ENCODE results near the gene TCN2.
"Not testable (repeated sequence)": the region's sequence is repeated elsewhere in the genome, so short reads cannot be mapped to it uniquely, and the experiment has no call there.

DNA sequence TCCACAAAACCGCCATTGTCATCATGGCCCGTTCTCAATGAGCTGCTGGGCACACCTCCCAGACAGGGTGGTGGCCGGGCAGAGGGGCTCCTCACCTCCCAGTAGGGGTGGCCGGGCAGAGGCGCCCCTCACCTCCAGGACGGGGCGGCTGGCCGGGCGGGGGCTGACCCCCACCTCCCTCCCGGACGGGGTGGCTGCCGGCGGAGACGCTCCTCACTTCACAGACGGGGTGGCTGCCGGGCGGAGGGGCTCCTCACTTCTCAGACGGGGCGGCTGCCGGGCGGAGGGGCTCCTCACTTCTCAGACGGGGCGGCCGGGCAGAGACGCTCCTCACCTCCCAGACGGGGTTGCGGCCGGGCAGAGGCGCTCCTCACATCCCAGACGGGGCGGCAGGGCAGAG lies 24.5 kb downstream of the TCN2 start:
- TF ChIP-seq, protein P1, sequence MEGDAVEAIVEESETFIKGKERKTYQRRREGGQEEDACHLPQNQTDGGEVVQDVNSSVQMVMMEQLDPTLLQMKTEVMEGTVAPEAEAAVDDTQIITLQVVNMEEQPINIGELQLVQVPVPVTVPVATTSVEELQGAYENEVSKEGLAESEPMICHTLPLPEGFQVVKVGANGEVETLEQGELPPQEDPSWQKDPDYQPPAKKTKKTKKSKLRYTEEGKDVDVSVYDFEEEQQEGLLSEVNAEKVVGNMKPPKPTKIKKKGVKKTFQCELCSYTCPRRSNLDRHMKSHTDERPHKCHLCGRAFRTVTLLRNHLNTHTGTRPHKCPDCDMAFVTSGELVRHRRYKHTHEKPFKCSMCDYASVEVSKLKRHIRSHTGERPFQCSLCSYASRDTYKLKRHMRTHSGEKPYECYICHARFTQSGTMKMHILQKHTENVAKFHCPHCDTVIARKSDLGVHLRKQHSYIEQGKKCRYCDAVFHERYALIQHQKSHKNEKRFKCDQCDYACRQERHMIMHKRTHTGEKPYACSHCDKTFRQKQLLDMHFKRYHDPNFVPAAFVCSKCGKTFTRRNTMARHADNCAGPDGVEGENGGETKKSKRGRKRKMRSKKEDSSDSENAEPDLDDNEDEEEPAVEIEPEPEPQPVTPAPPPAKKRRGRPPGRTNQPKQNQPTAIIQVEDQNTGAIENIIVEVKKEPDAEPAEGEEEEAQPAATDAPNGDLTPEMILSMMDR (IDR thresholded peaks at IDR 0.05) = not testable (repeated sequence)
- TF ChIP-seq POLR2A (IDR thresholded peaks at IDR 0.05) = not testable (repeated sequence)

All from Peyer's patch (tissue), 4 donors.